ENCODE results near the gene TRAF3IP1.

DNA sequence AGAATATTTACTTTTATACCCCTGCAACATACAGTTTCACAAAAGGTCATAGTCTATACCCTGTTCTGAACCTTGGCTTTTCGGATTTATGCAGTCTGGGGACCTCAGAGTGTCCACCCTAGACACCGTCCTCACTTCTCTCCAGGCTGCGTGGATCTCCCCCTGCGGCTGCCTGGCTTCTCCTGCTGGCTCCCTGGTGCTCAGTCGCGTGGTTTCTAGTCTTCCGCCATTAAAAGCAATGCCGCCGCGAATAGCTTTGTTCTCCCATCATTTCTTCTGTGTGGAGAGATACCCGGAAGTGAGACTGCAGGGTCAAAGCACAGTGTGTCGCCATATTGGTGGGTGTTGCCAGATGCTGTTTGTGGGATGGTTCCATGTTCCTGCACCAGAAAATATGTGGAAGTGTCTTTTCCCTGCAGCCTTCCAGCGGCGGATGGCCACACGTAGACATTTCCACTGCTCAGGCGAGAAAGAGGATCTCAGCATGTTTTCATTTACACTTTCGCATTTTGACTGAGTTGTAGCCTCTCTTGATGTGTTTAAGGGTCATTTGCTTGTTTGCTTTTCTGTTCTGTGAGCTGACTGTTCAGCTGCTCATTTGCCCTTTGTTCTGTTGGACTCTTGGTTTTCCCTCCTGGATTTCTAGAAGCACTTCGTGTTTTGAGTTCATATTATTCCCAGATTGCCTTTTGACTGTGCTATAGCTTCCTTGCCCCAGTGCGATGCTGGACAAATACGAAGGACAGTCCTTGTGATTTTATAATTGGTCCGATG is 83.5 kb downstream of the TRAF3IP1 start:
- TF ChIP-seq, protein P1, sequence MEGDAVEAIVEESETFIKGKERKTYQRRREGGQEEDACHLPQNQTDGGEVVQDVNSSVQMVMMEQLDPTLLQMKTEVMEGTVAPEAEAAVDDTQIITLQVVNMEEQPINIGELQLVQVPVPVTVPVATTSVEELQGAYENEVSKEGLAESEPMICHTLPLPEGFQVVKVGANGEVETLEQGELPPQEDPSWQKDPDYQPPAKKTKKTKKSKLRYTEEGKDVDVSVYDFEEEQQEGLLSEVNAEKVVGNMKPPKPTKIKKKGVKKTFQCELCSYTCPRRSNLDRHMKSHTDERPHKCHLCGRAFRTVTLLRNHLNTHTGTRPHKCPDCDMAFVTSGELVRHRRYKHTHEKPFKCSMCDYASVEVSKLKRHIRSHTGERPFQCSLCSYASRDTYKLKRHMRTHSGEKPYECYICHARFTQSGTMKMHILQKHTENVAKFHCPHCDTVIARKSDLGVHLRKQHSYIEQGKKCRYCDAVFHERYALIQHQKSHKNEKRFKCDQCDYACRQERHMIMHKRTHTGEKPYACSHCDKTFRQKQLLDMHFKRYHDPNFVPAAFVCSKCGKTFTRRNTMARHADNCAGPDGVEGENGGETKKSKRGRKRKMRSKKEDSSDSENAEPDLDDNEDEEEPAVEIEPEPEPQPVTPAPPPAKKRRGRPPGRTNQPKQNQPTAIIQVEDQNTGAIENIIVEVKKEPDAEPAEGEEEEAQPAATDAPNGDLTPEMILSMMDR (IDR thresholded peaks at IDR 0.05): no peak
- no peak for TF ChIP-seq POLR2A (IDR thresholded peaks at IDR 0.05; ENCODE audit: low read depth)
- no peak for TF ChIP-seq EP300 (IDR thresholded peaks at IDR 0.05)
